Skin of body (tissue), 2 donors: Measurements from ENCODE around the gene LEFTY2. TPM values are rescaled to one million over a fixed set of nuclear protein-coding genes. Genes with fewer than 3 reads are reported as not detected.
"Not testable (repeated sequence)": the region's sequence is repeated elsewhere in the genome, so short reads cannot be mapped to it uniquely, and the experiment has no call there.

Experiments used
- DNase-seq: peaks from one replicate; lab custom pipeline; 2025; lab: John Stamatoyannopoulos, UW
- total RNA-seq: library from RNA; depleted of rRNA; stranded (reverse); fragments of >200 nt; gene quantifications from one replicate; pipeline ENCODE4 v1.2.3, GENCODE V29; 2014

Gene LEFTY2
- total RNA-seq, 1 donor from 2014 or later, result 6.7 TPM

GRCh38 chr1:225908013-225908640, 32.9 kb downstream of the LEFTY2 start:
- no peak for DNase-seq

GRCh38 chr1:225907341-225907740, 33.7 kb downstream of the LEFTY2 start:
- DNase-seq, result no peak

DNA sequence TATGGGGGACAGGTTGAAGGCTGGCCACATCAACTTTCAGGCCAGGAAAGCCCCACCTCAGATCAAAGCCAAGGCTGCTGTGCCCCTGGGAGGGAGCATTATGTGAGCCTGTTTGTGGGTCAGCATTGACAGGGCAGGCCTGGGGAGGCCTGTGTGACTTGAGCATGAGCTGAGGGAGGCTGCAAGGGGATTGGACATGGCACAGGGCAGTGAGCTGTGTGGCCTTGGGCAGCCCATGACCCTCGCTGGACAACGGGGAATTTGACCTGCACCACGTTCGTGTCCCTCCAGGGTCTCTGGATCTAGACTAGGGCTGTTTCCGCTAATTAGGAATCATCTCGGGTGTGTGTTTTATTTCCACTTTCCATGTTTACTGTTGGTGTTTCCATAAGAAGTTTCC, 34.6 kb downstream of the LEFTY2 start:
- no peak for DNase-seq

GRCh38 chr1:225903623-225904022, 37.4 kb downstream of the LEFTY2 start:
- DNase-seq, result no peak

- no peak for DNase-seq
Measured at GRCh38 chr1:225899044-225899925, 41.7 kb downstream of the LEFTY2 start.

DNA sequence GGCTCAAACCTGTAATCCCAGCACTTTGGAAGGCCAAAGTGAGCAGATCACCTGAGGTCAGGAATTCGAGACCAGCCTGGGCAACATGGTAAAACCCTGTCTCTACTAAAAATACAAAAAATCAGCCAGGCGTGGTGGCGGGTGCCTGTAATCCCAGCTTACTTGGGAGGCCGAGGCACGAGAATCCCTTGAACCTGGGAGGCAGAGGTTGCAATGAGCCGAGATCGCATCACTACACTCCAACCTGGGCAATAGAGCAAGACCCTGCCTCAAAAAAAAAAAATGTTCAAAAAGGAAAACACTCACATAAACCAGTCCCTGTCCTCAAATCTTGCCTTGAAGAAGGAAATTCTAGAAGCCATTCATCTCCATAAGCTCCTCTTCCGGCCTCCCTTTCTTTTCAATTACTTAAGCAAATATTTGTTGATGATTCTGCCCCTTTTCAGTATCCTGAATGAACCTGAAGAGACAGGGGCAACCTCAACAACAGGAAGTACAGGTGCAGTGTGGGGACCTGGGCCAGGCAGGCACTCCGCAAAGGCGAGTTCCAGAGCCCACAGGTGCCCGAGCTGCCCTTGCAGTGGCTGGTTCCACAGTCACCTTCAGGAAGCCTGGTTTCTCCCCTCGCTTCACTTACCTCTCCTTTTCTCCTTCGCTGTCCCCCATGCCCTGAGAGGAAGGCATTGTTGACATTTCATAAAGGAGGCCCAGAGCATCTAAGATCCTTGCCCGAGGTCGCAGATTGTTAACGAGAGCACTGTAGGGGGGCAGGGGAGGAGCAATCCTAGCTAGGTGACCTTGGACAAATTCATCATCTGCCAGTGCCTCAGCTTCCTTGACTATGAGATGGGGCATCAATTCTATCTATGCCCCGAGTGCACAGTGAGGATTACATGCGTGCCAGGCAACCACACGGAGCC, 43.2 kb downstream of the LEFTY2 start:
- no peak for DNase-seq

- no peak for DNase-seq
Measured at GRCh38 chr1:225896937-225897549, 44.0 kb downstream of the LEFTY2 start.

- no peak for DNase-seq
Measured at GRCh38 chr1:225896494-225896893, 44.5 kb downstream of the LEFTY2 start.

- no peak for DNase-seq
Measured at GRCh38 chr1:225892307-225892706, 48.7 kb downstream of the LEFTY2 start.

DNA sequence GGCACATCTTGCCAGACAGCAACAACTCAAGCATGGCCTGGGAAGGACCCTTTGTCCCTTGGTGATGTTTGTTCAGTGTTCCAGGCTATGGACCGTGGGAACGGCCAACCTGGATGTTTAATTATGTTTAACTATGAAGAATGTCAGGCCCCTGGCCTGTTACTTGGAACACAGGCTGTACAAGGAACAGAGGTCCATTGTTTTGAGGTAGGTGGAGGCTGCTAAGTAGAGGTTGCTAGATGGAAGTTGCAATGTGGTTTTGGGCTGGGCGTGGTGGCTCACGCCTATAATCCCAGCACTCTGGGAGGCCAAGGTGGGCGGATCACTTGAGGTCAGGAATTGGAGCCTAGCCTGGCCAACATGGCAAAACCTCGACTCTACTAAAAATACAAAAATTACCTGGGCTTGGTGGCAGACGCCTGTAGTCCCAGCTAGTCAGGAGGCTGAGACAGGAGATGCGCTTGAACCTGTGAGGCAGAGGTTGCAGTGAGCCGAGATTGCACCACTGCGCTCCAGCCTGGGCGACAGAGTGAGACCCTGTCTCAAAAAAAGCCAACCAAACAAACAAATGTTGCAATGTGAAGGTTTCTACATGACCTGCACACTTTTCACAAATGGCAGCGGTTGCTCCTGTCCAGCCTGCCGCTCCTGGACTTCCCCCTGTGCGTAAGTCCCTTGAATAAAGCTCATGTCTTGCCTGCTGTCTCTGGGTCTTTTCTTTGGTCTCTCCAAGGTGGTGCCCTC, 49.6 kb downstream of the LEFTY2 start:
- no peak for DNase-seq

DNA sequence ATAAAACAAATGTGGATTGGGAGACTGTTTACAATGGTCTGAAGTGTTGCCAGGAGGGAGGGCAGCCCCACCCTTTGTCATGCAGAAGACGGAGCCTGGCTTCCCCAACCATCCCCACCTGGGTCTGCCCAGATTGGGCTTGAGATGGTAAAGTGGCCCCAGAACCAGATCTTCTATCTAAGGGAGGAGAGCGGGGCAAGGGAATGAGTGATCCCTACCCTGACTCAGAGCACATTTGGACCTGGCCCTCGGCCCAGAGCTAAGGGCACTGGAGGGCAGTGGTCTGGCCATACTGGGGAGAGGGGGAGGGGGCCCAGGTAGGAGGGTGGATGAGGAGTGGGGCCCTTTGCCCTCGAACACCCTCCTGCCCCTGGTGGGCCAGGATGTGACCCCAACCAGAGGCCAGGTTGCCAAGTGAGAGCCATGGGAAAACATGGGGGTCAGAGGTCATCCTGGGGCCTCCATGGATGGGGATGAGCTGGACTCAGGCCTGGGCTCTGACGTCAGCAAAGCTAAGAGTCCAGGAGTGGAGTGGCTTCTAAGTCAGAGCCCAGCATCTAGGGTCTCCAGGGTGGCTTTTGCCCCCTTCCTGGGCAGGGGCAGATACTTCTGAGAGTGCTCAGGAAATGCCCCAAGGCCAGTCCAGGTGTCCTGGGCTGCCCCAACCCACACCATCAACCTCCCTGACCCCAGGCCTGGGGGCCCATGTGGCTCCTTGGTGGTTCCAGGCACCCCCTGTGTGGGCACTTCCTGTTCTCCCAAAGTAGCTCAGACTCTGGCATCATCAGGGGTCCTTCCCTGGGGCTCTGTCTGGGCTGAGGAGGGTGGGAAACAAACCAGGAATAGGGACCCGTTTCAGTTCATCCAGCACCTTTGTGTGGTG, 50.4 kb downstream of the LEFTY2 start:
- no peak for DNase-seq

DNA sequence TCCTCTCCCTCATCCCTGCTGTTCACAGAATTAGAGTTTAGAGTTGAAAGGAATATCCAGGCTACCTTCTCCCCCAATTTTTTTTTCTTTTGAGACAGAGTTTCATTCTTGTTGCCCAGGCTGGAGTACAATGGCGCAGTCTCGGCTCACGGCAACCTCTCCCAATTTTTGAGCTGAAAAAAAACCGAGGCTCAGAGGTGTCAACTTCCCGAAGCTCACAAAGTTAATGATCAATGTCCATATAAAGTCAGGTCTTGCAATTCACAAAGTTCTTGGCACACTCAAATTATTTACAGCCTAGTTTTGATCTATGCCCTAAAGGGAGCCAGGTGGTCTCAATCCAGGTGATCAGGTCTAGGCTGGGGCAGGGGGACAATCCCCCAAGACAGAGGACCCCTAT, 51.3 kb downstream of the LEFTY2 start:
- no peak for DNase-seq

DNA sequence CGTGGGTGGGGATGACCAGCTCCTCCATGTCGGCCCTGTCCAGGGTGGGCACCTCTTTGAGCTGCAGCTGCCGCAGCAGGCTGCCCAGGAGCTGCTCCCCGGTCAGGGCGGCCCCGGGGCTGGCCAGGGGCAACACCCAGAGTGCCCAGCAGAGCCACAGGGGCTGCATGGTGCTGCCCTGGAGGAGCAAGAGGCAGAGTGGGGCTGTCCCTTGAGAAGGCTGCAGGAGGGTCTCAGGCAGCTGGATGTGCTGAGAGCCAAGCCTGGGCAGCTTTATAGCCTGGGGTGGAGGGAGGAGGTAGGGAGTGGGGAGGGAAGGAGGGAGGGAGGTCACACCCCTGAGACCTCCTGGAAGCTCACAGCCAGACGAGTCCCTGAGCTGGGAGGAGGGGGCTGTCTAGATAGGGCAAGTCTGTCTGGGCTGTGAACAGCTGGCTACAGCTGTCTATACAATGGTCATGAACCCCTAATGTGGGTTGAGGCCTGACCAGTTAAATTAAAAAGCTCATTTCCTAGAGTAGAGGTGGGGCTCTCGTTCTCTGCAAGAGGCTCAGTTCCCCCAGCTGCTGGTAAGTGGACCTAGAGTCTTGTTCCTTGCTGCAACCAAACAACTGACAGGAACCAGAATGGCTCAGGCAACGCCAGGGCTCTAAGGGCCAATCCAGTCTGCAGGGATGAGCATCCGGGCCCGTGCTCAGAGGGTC, 52.0 kb downstream of the LEFTY2 start, which contains the start of gene LEFTY1:
Gene LEFTY1, minus strand, starts transcription at position 249 of the 704 bp plus-strand sequence. Its CDS starts 80 bp downstream, at position 169.
- no peak for DNase-seq

DNA sequence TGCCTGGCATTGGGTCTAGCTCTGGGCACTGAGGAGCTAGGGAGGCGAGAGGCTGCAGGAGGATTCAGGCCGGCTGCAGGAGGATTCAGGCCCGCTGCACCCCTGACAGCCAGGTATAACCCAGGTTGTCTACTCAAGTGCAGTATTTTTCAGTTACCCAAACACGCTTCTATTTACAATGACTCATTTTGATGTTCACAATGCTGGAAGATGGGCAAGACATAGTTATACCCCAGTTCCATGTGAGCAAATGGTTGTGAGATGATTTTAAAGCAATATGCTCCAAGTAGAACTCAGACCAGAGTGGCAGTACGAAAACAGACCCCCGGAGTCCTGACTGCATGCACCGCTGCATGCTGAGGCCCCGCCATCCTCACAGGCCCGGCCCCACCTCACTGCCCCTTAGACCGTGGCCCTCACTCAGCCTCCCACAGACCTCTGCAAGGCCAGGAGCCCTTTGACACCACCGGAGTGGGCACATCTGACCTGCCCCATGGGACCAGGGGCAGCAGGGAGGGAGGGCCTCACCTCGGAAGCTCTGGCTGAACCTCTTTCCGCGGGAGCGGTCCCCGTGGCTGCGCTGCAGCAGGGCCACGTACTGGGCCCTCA, 52.6 kb downstream of the LEFTY2 start:
- no peak for DNase-seq

GRCh38 chr1:225887554-225888288, 53.3 kb downstream of the LEFTY2 start:
- DNase-seq, result not testable (repeated sequence)

GRCh38 chr1:225887030-225887314, 54.0 kb downstream of the LEFTY2 start:
- DNase-seq, result no peak
